Stomach (tissue), 9 donors: ENCODE measurements around the gene FER1L5. TPM values are rescaled to one million over a fixed set of nuclear protein-coding genes. Genes with fewer than 3 reads are reported as not detected.

ENCODE experiments used
- DNase-seq, 2 donors: peaks; one replicate each; pipeline versions ENCODE4 v3.0.0 to v3.0.0-alpha.2; 2013 to 2019
- H3K27ac ChIP-seq, 5 donors: fragments of 200-600 bp in 4 of 5; sonication (generic) in 4 of 5; one replicate each; pipeline ENCODE4 v1.5.1; 2013 to 2019; ENCODE audit warnings: mild to moderate bottlenecking in 1 of 5, moderate library complexity in 1 of 5
- H3K27me3 ChIP-seq, 3 donors: fragments of 200-600 bp; sonication (generic); one replicate each; pipeline ENCODE4 v1.5.1; 2017 to 2019; ENCODE audit warnings: mixed run types in 1 of 3
- H3K36me3 ChIP-seq, 4 donors: fragments of 200-600 bp; sonication (generic); 1 replicate in 3 of 4; 2 replicates in 1 of 4; pipeline ENCODE4 v1.5.1; 2016 to 2019
- H3K4me1 ChIP-seq, 4 donors: fragments of 200-600 bp; sonication (generic); one replicate each; pipeline ENCODE4 v1.5.1; 2016 to 2019
- H3K4me3 ChIP-seq, 4 donors: fragments of 200-600 bp; sonication (generic) in 3 of 4; one replicate each; pipeline ENCODE4 v1.5.1; 2016 to 2019; ENCODE audit warnings: mild to moderate bottlenecking in 1 of 4
- H3K9me3 ChIP-seq, 4 donors: fragments of 200-600 bp; sonication (generic); one replicate each; pipeline ENCODE4 v1.5.1; 2016 to 2019
- CTCF ChIP-seq, 7 experiments: fragments of 450-650 bp in 4 of 7; fragments of 200-600 bp in 3 of 7; sonication (generic) in 3 of 7; IDR thresholded peaks; one replicate each; pipeline ENCODE4 v1.5.1; 2016 to 2019; ENCODE audit warnings: antibody characterized with exemption in 7 of 7, control low read depth in 2 of 7, mild to moderate bottlenecking in 1 of 7
- EP300 ChIP-seq: sonication (generic); formaldehyde crosslinking; IDR thresholded peaks from one replicate; pipeline ENCODE4 v1.6.1; 2017; ENCODE audit warnings: antibody characterized with exemption
- POLR2A ChIP-seq, 4 donors: fragments of 450-650 bp; IDR thresholded peaks; one replicate each; pipeline ENCODE4 v1.6.1; 2016; ENCODE audit warnings: antibody characterized with exemption in 4 of 4, control low read depth in 2 of 4, mild to moderate bottlenecking in 1 of 4, moderate library complexity in 1 of 4
- POLR2AphosphoS5 ChIP-seq, 3 donors: sonication (generic); formaldehyde crosslinking; IDR thresholded peaks; one replicate each; pipeline ENCODE4 v1.6.1; 2016; ENCODE audit warnings: antibody characterized with exemption in 3 of 3
- WGBS, 5 donors: extraction: QIAGEN DNeasy Blood & Tissue Kit in 3 of 5; methylation state at CpG; one replicate each; pipeline versions ENCODE4 v1.1.5 to v1.1.7; 2013 to 2018; 5-methylcytosine and 5-hydroxymethylcytosine counted together
- intact Hi-C: fragments of 100-400 bp; cut with DNase I; formaldehyde crosslinking; loops from one replicate; pipeline ENCODE4 v1.15.1; 2023; ENCODE audit warnings: low total_unique reads
- polyA plus RNA-seq, 3 donors: library from polyadenylated mRNA; stranded (reverse); fragments of 200-250 nt; gene quantifications; one replicate each; pipeline ENCODE4 v1.2.3, GENCODE V29; 2013
- total RNA-seq, 5 donors: library from RNA; depleted of rRNA; stranded (reverse); fragments of >200 nt; gene quantifications; one replicate each; pipeline versions ENCODE4 v1.1.0 to v1.2.3, GENCODE V29; 2014 to 2016
- donor health status: healthy with polysubstance abuse.
- donor health status: Bipolar disorder and iron deficiency.
- donor health status: healthy.

The FER1L5 gene
- total and polyA plus RNA-seq, 8 donors, result 0.03 to 0.73 (median 0.06) TPM; not detected in 5

GRCh38 chr2:96693286-96694200 lies 51.0 kb downstream of the FER1L5 start:
- H3K27ac ChIP-seq, result no peak overlapping the region

GRCh38 chr2:96694279-96694678 lies 51.7 kb downstream of the FER1L5 start:
- Histone ChIP-seq H3K4me3 (no peak overlapping the region), H3K9me3 (no peaks in the 10 kb centered on the region), H3K4me1 (no peaks in the 10 kb centered on the region), H3K27ac (no peak overlapping the region), H3K27me3 (no peaks in the 10 kb centered on the region), H3K36me3 (no peaks in the 10 kb centered on the region)
- WGBS, 5 donors, result 87 to 93% (median 89%) methylated on average over 8 of the region's 8 CpGs
- no peak for DNase-seq
- TF ChIP-seq EP300 (no peak), CTCF (IDR thresholded peaks at IDR 0.05) (no peak), POLR2AphosphoS5 (IDR thresholded peaks at IDR 0.05) (no peak), POLR2A (IDR thresholded peaks at IDR 0.05) (no peak)
- intact Hi-C loops, result no loop called here

More at GRCh38 chr2:96693286-96694200, 51.0 kb downstream of the FER1L5 start:
- H3K4me1 ChIP-seq, result no peaks in the 10 kb centered on the region
- 78 to 87% (median 82%) methylated on average over 8 to 14 of the region's 14 CpGs for WGBS, 5 donors
- H3K9me3 ChIP-seq, result no peaks in the 10 kb centered on the region
- H3K4me3 ChIP-seq, result no peak overlapping the region
- intact Hi-C loops, result no loop called here
- TF ChIP-seq CTCF (IDR thresholded peaks at IDR 0.05), result no peak
- no peak for TF ChIP-seq POLR2A (IDR thresholded peaks at IDR 0.05)
- no peak for TF ChIP-seq EP300
- no peak for TF ChIP-seq POLR2AphosphoS5 (IDR thresholded peaks at IDR 0.05)
- no peaks in the 10 kb centered on the region for H3K36me3 ChIP-seq
- H3K27me3 ChIP-seq, result no peaks in the 10 kb centered on the region
- DNase-seq, result no peak

GRCh38 chr2:96694816-96695455 lies 52.4 kb downstream of the FER1L5 start:
- intact Hi-C loops, result no loop called here
- peak in 1 of 2 donors; percentile 20 for DNase-seq
- Histone ChIP-seq H3K4me3 (no peak overlapping the region), H3K27me3 (no peaks in the 10 kb centered on the region), H3K27ac (no peak overlapping the region), H3K9me3 (no peaks in the 10 kb centered on the region), H3K36me3 (no peaks in the 10 kb centered on the region), H3K4me1 (no peaks in the 10 kb centered on the region)
- TF ChIP-seq EP300, result no peak
- TF ChIP-seq POLR2AphosphoS5 (IDR thresholded peaks at IDR 0.05), result no peak
- no peak for TF ChIP-seq CTCF (IDR thresholded peaks at IDR 0.05)
- no peak for TF ChIP-seq POLR2A (IDR thresholded peaks at IDR 0.05)
- WGBS, 5 donors, result 80 to 84% (median 81%) methylated on average over 11 to 13 of the region's 13 CpGs

GRCh38 chr2:96695602-96696001 lies 53.0 kb downstream of the FER1L5 start:
- Histone ChIP-seq H3K27me3 (no peaks in the 10 kb centered on the region), H3K9me3 (no peaks in the 10 kb centered on the region), H3K36me3 (peaks cover 0 to 3% (median 0%) of the 10 kb centered on the region in 4 donors), H3K4me1 (no peaks in the 10 kb centered on the region), H3K27ac (no peak overlapping the region), H3K4me3 (no peak overlapping the region)
- intact Hi-C loops, result no loop called here
- no peak for DNase-seq
- no peak for TF ChIP-seq CTCF (IDR thresholded peaks at IDR 0.05)
- no peak for TF ChIP-seq POLR2A (IDR thresholded peaks at IDR 0.05)
- TF ChIP-seq EP300, result no peak
- TF ChIP-seq POLR2AphosphoS5 (IDR thresholded peaks at IDR 0.05), result no peak
- 82 to 92% (median 86%) methylated on average over 15 of the region's 15 CpGs for WGBS, 5 donors
